Measurements from ENCODE around the gene SMIM36.
"Not testable (repeated sequence)": the region's sequence is repeated elsewhere in the genome, so short reads cannot be mapped to it uniquely, and the experiment has no call there.

SMIM36 gene

GRCh38 chr17:55413825-55414489 is 97.3 kb downstream of the SMIM36 start:
- no peak for DNase-seq (ENCODE audit: low read depth in 2 of 2)

GRCh38 chr17:55411463-55411855 is 99.8 kb downstream of the SMIM36 start:
- DNase-seq (ENCODE audit: low read depth in 2 of 2) = no peak

- DNase-seq (ENCODE audit: low read depth in 2 of 2) = no peak
These were observed 100.4 kb downstream of the SMIM36 start for GRCh38 chr17:55410722-55411462.

GRCh38 chr17:55409030-55409800 is 102.0 kb downstream of the SMIM36 start:
- no peak for DNase-seq (ENCODE audit: low read depth in 2 of 2)

- DNase-seq (ENCODE audit: low read depth in 2 of 2) = no peak
These were observed 103.3 kb downstream of the SMIM36 start for GRCh38 chr17:55407641-55408566.

GRCh38 chr17:55405600-55405999 is 105.7 kb downstream of the SMIM36 start:
- DNase-seq (ENCODE audit: low read depth in 2 of 2) = no peak

GRCh38 chr17:55404197-55404596 is 107.1 kb downstream of the SMIM36 start:
- DNase-seq (ENCODE audit: low read depth in 2 of 2) = not testable (repeated sequence)

- no peak for DNase-seq (ENCODE audit: low read depth in 2 of 2)
These were observed 108.9 kb downstream of the SMIM36 start for GRCh38 chr17:55402374-55402773.
